ENCODE results near the gene FRMD3.

Gene FRMD3

DNA sequence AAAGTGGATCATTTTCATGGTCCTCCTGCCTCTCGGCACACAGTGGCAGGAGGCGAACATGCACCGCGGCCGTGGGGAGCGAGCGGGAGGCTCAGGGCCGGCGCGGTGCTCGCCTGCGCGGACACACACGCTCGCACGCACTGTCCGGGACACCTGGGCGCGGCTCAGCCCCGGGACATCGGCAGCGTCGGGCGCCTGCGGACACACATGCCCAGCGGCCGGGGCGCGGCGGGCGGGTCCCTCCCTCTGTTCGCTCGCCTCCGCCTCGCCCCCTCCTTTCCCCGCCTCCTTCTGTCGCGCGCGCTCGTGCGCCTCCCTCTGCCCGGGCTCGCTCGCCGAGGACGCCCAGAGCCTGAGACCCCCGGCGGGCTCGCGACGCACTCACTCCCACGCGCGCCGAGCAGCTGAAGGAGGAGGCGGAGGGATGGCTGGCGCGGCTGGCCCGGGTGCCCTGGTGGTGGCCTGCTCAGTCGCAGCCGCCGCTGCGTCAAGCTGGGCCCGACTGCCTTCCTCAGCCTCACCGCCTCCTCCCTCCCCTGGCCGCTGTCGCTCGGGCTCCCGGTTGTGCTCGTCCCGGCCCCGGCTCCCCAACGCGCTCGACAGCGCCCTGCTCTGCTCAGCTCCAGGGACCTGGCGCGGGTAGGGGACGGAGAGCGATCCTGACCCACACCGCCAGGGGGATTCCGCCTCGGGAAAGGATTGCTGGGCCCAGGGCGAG lies at the start of gene FRMD3:
TSS of gene FRMD3 (minus strand) at position 230 of the 718 bp plus-strand sequence. CDS start at position 60, 170 bp downstream.
- peak; percentile 24 for DNase-seq

DNA sequence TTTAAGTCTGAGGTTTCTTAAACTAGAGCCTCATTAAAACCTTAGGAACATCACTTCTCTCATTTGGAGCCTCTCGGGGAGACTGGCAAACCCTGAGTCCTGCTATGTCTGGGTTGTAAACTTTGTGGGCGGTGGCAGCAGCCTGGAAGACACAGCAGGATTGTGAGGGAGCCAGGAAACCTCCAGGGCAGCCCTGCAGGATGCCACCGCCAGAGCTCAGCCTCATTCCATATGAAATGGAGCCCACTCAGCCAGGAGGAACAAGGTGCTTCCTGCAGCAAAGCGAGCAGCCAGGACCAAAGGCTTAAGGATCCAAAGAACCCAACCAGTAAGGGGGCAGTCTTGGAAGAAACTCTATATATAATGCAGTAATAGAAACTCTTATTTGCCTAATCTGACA lies 46.8 kb upstream of the FRMD3 start:
- no peak for DNase-seq

DNA sequence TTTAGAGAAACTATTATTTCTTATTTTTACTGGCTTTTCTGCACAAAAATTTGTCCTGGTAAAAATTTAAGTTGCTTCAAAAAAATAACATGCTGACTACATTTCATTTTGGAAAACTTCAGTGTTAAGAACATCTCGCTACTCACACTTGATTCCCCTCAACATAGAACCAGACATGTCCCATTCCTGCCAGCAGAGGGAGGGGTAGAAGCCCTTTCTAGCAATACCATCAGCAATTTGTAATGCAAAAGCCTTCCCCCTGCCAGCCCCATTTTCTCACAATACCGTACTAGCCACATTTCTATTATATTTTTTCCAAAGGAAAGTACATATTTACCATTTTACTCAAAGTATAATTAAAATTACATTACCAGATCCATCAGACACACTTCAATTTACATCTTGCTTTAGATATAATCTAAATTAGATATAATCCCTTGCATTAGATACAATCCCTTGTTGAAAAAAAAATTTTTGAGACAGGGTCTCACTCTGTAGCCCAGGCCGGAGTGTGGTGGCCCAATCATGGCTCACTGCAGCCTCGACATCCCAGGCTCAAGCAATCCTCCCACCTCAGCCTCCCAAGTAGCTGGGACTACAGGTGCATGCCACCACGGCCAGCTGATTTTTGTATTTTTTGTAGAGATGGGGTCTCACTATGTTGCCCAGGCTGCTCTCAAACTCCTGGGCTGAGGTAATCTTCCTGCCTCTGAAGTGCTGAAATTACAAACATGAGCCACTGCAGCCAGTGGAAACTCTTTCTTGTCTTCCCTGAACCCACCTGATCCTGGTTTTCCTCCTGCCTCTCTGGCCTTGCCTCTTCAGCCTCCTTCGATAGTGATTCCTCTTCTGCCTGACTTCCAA lies 45.2 kb upstream of the FRMD3 start:
- DNase-seq: peak; percentile 0

DNA sequence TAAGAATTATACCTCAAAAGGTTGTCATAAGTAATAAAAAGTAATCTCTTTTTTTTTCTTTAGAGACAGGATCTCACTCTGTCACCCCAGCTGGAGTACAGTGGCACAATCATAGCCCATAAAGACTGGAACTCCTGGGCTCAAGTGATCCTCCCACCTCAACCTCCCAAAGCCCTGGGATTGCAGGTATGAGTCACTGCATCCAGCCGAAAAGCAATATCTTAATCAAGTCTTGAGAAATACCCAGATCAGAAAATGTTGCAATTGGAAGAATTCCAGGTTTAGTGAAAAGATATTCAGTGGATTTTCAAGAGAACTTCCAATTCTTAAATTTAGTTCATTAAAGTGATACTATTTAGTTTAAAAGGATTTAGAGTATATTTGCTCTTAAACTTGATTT lies 43.8 kb upstream of the FRMD3 start:
- no peak for DNase-seq

DNA sequence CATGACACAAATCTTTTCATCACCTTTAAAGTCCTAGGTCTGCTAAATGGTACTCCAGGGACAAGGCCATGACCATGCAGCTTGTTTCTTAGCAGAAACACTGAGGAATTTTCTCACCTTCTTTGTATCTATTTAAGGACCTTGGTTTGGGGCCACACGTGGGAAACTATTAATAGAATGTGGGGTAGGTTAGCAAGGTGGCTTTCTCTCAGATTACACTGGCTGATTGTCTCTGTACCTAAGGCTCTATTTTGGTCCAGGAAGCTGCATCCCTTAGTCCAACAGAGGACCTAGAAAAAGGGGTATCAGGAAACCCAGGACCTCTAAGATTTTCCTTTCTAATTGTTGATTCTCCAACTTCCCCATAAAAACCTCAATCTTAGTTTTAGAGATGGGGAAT lies 36.3 kb upstream of the FRMD3 start:
- DNase-seq: no peak

DNA sequence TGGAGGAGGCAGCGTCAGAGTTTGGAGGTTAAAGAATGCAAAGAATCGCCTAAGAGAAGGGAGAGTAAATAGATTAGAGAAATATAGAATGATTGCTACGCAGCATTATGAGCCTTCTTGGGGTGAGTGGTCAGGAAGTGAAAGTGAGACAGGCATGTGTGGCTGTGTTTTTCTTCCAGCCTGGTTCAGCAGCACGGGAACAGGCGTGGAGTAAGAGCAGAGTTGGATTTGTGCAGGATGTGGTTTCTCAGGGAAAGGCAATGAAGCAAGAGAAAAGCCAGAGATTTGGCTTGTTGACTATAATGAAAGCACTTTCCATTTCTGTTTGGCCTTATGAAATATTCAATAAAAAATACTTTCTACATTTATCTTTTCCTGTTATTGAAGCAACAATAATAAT lies 34.3 kb upstream of the FRMD3 start:
- no peak for DNase-seq

DNA sequence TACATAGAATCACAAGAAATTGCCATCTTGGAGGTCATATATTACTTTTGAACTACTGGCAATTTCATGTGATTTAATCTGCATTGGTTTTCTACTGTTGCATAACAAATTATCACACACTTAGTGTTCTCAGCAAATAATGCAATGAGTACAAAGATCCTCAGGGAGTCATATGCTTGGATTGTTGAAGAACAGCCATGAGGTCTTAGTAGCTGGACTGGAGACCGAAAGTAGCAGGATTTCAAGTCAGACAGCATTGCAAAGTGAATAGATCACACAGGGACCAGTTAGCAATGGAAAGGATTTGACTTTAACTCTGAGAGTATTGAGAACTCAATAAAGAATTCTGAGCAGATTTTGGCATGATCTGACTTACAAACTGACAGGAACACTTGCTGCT lies 32.2 kb upstream of the FRMD3 start:
- DNase-seq: no peak

DNA sequence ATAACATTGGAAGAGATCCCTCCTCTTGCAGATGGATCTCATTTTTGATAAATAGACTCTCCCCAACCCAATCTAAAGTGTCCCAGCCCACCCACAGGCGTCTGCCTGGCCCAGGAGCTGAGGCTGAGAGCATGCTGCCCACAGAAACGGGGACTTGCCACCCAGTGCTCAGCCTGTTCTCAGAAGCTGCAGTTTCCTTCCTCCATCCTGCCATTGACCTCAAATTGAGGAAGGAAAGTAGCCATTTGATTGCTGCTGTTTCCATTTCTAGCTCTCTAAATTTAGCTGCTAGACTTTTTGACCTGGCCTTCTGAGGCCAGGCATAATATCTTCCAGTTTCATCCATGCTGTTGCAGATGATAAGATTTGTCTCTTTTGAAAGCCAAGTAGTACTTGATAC lies 31.1 kb upstream of the FRMD3 start:
- no peak for DNase-seq

DNA sequence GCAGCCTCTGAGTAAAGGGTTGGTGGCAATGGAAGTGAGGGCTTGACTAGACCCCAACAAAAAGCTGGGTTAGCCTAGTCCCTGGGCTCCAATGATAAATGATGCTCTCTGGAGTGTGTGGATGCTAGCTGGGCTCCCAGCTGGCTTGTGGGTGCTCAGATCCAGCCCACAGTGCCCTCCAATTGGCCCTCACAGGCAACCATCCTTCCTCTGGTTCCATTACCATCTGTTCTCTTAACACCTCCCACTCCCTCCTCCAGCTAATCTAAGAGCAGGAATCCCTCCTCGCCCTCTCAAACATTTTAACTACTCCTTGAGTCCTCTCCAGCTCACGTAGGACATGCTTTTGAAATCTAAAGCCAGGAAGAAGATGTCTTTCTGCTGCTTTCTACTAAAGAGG lies 25.2 kb upstream of the FRMD3 start:
- no peak for DNase-seq

DNA sequence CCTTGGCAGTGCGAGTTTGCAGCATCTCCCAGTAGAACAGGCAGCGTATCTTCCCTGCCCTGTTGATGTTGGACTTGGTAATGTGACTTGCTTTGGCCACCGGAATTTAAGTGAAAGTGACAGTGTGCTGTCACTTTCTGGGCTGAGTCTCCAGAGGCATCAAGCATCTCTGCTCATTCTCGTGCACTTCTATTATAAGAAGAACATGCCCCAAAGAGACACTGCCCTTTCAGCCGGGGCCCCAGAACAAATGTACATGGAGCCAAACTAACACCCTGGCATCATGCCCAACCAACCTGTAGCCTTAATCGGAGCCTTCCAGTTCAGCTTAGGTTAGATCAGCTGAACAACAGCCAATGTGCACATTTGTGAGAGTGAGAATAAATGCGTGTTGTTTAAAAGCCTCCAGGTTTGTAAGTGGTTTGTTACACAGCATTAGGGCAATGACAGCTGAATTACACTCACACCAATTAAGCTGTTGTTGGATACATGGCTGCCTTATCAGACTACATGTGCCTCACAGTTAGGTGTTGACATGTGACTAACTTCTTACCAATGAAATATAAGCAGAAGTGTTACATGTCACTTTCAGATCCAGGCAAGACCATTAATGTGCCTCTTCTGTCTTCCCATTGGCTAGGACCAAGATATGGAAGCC lies 22.1 kb upstream of the FRMD3 start:
- DNase-seq: no peak

DNA sequence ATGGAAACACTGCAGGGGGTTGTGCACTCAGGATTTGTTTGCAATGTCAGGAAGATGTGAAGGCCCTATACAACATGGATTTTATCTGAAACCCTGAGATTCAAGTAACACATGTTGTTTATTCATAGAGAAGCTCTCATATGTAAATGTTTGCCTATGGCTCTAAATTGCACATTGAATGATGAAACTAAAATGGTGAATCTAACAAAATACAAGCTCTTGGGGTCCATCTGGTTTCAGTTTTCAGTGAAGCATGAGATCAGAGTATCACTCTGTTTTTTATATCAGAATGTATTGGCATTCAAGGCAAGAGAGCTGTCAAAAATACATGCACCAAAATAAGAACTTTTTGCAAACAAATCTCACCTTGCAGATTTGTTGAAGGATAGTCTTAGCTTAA lies 19.6 kb upstream of the FRMD3 start:
- no peak for DNase-seq

DNA sequence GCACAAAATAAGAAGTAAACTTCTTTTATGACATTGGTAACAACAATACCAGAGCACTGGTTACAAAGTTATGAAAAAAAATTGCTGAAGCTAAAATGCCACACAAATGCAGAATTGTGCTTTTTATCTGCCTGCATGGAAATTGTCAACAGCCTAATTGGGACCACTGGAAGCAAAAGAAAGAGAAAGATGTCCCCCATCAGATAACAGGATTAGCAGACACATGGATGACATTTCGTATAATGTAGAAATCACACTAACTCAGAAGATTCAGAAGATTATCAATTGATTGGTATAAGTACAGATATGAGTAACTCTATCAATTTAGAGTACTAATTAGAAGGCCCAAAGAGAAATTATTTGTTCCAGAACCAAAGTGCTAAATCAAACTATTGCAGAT lies 19.1 kb upstream of the FRMD3 start:
- no peak for DNase-seq

DNA sequence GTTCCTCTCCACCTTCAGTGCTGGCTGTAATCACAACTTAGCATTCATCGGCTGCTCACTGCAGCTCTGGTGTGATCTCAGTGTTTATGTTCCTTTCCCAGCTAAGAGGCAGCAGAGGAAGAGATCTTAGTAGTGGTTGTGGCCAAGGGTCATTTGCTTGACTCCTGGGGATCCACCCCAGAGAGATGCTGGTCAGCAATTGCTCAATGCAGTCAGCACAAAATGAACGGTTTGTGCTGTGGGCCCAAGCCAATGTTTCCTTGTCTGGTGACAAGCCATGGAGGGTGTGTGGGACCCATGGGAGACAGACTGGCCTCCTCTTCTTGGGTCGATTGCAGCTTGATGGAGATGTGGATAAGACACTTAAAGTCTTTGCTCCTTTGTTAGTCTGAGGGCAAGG lies 16.1 kb upstream of the FRMD3 start:
- no peak for DNase-seq

DNA sequence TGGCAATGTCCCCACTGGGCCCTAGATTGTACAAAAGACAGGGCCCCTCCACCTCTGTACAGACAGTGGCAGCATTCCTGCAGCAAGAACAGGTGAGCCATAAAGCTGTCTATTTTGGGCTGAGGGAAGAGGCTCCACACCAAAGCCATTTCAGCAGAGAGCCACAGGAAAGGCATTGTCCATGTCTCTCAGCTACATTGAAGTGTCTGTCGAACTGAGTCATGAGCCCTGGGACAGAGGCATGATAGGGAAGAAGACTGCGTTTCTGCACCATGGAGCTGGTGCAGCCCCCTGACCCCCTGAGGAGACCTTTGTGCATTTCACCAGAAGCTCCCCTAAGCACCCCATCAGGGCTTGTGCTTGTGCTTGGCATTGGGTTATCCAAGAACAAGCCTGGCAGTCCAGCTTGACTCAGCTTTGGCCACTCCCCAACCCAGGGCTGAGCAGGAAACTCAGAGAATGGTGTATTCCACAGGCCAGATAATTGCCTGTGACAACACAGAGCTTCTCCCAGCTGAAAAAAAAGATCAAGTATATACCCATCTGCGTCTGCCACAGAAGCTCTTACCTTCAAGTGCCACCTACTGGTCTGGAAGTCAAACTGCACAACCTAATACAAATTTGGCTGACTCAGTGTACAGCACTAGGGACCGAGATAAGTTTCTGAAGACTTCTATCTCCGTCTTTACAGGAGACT lies 5.9 kb upstream of the FRMD3 start:
- no peak for DNase-seq

DNA sequence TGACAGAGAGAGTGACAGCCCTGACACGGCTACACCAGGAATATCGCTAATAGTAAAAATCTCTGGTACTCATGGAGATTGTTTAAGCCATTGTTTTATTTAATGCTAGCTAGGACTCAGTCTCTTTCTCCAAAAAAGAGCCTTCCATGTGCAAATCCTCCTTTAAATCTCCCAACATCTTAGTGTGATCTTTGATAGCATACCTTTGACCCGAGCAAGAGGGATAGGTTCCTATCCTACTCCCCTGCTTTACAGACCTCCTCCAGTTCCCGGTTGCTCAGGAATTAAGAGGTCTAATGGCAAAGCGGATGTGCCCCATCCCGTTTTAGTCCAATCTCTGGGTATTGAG lies 663 bp upstream of the FRMD3 start:
- no peak for DNase-seq

DNA sequence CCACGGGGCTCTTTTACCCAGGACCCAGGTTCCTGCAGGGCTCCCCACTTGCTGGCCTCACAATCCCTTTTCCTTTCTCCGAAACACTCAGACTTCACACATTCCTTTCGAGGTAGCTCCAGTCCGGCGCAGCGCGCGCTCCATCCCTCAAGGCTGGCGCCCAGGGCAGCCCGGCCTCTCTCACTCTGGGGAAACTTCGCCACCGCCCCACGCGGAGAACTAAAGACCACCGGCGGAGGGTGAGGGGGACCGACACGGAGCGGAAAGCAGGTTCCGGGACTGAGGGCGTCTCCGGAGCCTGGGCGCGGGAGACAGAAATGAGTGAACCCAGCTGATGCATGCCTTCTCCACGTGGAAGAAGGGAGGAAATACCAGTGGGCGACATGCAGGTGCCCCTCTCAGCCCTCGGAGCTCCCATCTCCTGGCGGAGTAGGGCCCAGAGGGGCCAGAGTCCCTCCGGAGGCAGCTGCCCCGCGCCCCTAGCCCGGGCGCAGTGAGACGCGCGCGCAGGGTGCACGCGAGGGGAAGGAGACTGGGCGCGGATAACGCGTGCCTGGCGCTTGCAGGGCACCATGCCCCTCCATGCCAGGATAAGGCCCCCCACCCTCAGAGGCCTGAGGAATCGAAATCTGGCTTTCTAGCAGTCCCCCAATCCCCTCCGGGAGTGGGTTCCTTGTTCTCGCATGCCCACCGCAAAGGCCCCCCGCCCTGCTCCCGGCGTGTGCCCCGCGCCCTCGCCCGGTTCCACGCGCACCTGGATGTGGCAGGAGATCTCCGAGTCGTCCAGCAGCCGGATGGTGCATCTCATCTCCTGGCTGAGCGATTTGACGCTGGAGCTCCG lies 650 bp downstream of the FRMD3 start:
- DNase-seq: no peak

DNA sequence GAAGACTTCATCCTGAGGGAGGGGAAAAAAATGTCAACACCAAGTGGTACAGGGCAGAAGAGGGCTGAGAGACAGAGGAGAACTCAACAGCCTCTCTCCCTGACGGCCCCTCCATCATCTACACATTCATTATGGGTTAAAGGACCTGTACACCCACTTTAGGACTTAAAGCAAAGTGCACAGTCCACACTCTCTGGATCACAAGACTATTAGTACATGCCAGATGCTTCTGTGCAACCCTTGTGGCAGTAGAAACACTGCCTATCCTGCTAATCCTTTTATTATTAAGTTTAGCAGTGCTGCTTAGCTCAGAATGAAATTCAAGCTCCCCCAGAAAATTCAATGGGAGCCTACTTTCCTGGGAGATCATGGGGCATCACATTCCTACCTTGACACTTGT lies 1.9 kb downstream of the FRMD3 start:
- DNase-seq: no peak

DNA sequence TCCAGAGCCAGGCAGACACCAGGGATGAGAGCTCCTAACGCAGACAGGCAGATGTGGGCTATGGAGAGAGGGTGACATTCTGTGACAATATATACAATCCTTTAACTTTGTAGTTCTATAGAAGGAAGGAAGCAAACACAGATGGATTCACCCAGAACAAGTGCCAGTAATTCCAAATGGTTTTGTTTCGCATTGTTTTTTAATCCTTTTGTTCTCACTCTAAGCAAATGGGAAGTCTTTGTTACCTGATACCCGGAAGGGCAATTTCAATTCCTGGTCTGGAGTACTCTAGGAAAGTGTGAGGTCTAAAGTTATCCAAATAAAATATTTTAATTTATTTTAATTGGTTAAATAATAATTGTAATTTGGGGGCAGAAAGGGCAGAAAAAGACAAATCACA lies 2.5 kb downstream of the FRMD3 start:
- no peak for DNase-seq

DNA sequence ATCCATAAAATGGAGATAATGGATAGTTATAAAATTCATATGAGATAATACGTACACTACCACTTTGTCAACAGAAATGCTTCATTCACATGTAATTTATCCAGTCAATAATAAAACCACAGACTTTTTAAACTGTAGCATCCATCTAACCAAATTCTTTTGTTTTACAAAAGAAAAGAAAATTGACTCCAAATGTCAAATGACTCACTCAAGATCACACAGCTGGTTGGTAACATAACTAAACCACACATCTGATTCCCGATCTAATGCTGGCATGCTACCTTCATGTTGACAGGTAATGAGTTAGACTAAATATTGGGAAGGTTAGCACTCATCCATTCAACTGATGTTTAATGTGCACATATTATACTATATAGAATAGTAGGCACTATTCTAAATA lies 4.9 kb downstream of the FRMD3 start:
- DNase-seq: no peak

DNA sequence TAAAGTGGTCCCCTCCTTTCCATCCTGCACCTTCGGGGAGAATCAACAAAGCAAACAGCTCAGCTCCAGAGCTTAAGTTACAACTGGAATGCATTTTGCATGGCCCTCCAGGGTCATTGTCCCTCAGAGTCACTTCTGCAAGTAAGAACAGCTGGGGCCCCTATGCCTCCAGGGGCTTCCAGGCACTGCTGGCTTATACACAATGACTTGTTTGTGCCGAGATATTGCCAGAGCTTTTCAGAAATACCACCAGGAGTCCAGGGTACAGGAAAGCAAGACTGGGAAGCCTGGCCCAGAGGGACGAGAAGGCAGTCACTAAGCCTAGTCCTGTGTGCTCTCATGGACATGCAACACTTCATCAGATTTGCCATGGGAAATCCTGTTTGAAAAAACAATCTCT lies 11.3 kb downstream of the FRMD3 start:
- DNase-seq: no peak

DNA sequence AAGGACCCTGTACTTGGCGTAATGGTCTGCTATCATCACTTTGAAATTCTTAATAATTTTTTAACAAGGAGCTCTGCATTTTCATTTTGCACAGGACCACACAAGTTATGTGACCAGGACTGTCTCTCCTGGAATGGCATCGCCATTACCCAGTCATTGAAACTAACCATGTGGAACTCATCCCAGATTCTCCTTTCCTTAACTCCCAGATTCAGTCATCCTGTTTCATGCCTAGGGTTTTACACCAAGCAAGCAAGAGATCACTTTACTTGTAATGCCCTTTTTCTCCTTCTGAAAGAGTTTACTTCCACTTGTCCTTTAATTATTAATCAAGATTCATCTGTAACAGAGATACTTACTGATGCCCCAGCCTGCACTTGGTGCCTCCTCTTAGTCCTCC lies 12.0 kb downstream of the FRMD3 start:
- no peak for DNase-seq

DNA sequence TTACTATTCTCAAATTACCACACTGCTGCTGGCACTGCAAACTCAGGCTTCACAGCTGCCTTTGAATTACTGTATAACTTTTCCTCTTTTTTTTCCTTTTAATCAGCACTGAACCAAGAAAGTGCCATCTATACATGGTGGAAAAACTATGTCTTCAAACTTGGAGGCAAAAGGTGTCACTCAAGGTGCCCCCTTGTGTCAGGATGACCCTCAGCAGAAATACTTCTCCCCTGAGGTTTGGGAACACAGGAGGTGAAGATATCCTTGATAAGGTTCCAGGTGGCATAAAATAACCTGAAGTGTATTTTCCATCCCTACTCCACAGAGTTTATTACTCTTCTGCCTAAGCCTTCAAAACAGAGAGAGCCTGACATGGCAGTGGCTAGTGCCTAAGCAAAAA lies 14.5 kb downstream of the FRMD3 start:
- DNase-seq: no peak

DNA sequence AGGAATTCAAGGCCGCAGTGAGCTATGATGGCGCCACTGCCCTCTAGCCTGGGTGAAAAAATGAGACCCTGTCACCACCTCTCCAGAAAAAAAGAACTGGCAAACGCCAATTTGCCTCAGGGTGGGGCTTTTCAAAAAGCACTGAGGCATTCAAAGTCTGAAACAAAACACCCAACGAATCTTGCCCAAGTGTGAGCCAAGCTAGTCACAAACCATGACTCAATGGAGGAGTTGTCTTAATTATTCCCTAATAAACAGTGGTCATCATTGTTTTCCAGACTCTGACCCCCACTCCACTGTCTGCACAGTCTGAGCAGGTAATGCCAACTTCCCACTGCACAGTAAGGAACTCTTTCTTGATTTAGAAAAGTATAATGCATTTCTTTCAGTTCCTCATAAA lies 16.8 kb downstream of the FRMD3 start:
- no peak for DNase-seq

Measured in NCI-H2227 treated with DMSO at 0.1 percent for 48 hours (cell line).